Kidney glomerular epithelial cell (primary cell): ENCODE measurements around the gene IL17RC.
"Not testable (repeated sequence)": the region's sequence is repeated elsewhere in the genome, so short reads cannot be mapped to it uniquely, and the experiment has no call there.

Experiments
- DNase-seq: peaks from one replicate; lab custom pipeline; 2025; lab: John Stamatoyannopoulos, UW

IL17RC gene

GRCh38 chr3:9916734-9917680 is at the start of gene IL17RC:
Gene IL17RC, plus strand, starts transcription at chr3:9917098. Its CDS starts 218 bp downstream, at chr3:9917316.
- peak; percentile 80 for DNase-seq

GRCh38 chr3:9867106-9867505 is 49.8 kb upstream of the IL17RC start:
- no peak for DNase-seq

- no peak for DNase-seq
These were observed 46.9 kb upstream of the IL17RC start for GRCh38 chr3:9869955-9870354.

GRCh38 chr3:9870978-9871377 is 45.9 kb upstream of the IL17RC start:
- DNase-seq = no peak

GRCh38 chr3:9872067-9872466 is 44.8 kb upstream of the IL17RC start:
- not testable (repeated sequence) for DNase-seq

GRCh38 chr3:9875448-9875847 is 41.5 kb upstream of the IL17RC start:
- DNase-seq = no peak

- not testable (repeated sequence) for DNase-seq
These were observed 40.6 kb upstream of the IL17RC start for GRCh38 chr3:9876255-9876654.

- no peak for DNase-seq
These were observed 39.9 kb upstream of the IL17RC start for GRCh38 chr3:9876991-9877390.

GRCh38 chr3:9878700-9879099 is 38.2 kb upstream of the IL17RC start:
- no peak for DNase-seq

GRCh38 chr3:9879830-9880549 is 36.9 kb upstream of the IL17RC start, which contains the start of gene CIDEC:
Gene CIDEC, minus strand, starts transcription at chr3:9880253. Its CDS starts 1,767 bp downstream, at chr3:9878486.
- DNase-seq = no peak

- DNase-seq = no peak
These were observed 35.5 kb upstream of the IL17RC start for GRCh38 chr3:9881441-9881840.

GRCh38 chr3:9883706-9884554 is 33.0 kb upstream of the IL17RC start:
- DNase-seq = no peak

GRCh38 chr3:9884555-9885165 is 32.2 kb upstream of the IL17RC start:
- peak; percentile 77 for DNase-seq

GRCh38 chr3:9886328-9886727 is 30.6 kb upstream of the IL17RC start:
- no peak for DNase-seq

GRCh38 chr3:9887480-9887879 is 29.4 kb upstream of the IL17RC start:
- no peak for DNase-seq

GRCh38 chr3:9888540-9888939 is 28.4 kb upstream of the IL17RC start:
- no peak for DNase-seq

- DNase-seq = no peak
These were observed 27.5 kb upstream of the IL17RC start for GRCh38 chr3:9889405-9889804.

GRCh38 chr3:9890249-9891071 is 26.4 kb upstream of the IL17RC start, which contains the start of gene JAGN1:
Gene JAGN1, plus strand, starts transcription at chr3:9890610. Its CDS starts 113 bp downstream, at chr3:9890723.
- DNase-seq = peak; percentile 62

GRCh38 chr3:9891072-9891622 is 25.8 kb upstream of the IL17RC start:
- DNase-seq = no peak

- DNase-seq = no peak
These were observed 23.2 kb upstream of the IL17RC start for GRCh38 chr3:9893739-9894138.
